Activated CD8-positive, alpha-beta T cell treated with anti-CD3 and anti-CD28 coated beads for 36 hours (primary cell): Measurements from ENCODE around the gene SCGB3A2. TPM values are rescaled to one million over a fixed set of nuclear protein-coding genes. Genes with fewer than 3 reads are reported as not detected.

ENCODE experiments used
- ATAC-seq: fragments of 200-7000 bp; cut with Tn5 transposase; one replicate; pipeline ENCODE4 v1.10.0; 2021; ENCODE audit warnings: mild to moderate bottlenecking, moderate library complexity
- CTCF ChIA-PET: fragments of 350-600 bp; sonication (Branson Sonifier 250); formaldehyde crosslinking; loops from one replicate; lab custom pipeline; 2021; ENCODE audit warnings: antibody characterized with exemption; lab: Charles Lee
- POLR2A ChIA-PET: fragments of 350-600 bp; sonication (Branson Sonifier 250); formaldehyde crosslinking; loops from one replicate; lab custom pipeline; 2021; ENCODE audit warnings: antibody characterized with exemption; lab: Charles Lee
- DNase-seq: peaks from one replicate; pipeline ENCODE4 v3.0.0-alpha.2; 2020
- H3K27ac Mint-ChIP-seq: one replicate; pipeline ENCODE4 v1.8.0; 2021; ENCODE audit warnings: mild to moderate bottlenecking, mixed read lengths
- H3K27me3 Mint-ChIP-seq: one replicate; pipeline ENCODE4 v1.8.0; 2021; ENCODE audit warnings: mixed read lengths
- H3K36me3 Mint-ChIP-seq: one replicate; pipeline ENCODE4 v1.8.0; 2021; ENCODE audit warnings: low read depth, mixed read lengths
- H3K4me1 Mint-ChIP-seq: one replicate; pipeline ENCODE4 v1.8.0; 2021; ENCODE audit warnings: low read depth, mixed read lengths
- H3K4me3 Mint-ChIP-seq: one replicate; pipeline ENCODE4 v1.8.0; 2021; ENCODE audit warnings: mild to moderate bottlenecking, moderate library complexity, mixed read lengths
- H3K9me3 Mint-ChIP-seq: one replicate; pipeline ENCODE4 v1.8.0; 2021; ENCODE audit warnings: mixed read lengths
- intact Hi-C: fragments of 100-400 bp; cut with micrococcal nuclease; formaldehyde crosslinking; loops from one replicate; pipeline ENCODE4 v1.10.0; 2022
- total RNA-seq, 2 experiments: library from RNA; stranded (reverse); gene quantifications; one replicate each; pipeline ENCODE4 v1.2.3, GENCODE V29; 2021
- TF ChIP-seq, protein P1 (sequence below): fragments of 200-600 bp; IDR thresholded peaks from one replicate; pipeline ENCODE4 v1.8.0; 2022; ENCODE audit warnings: antibody characterized with exemption, mild to moderate bottlenecking

The SCGB3A2 gene
- total RNA-seq, 2 experiments from 2014 or later, result not detected

GRCh38 chr5:147836439-147836838, 42.1 kb upstream of the SCGB3A2 start:
- peaks cover 2% of the 10 kb centered on the region for H3K27me3 Mint-ChIP-seq
- CTCF ChIA-PET, result interaction anchor here (1.3 kb wide), 1 partner anchor 13 kb away, joined by 8 read pairs; no protein-coding TSS in a partner anchor
- ATAC-seq, result no peak

GRCh38 chr5:147842869-147843268, 35.6 kb upstream of the SCGB3A2 start:
- DNase-seq, result no peak
- ChIA-PET CTCF (interaction anchor here (0.9 to 1.3 kb wide), 2 partner anchors 15 to 20 kb away, joined by 3 to 4 read pairs; no protein-coding TSS in a partner anchor), POLR2A (no interaction called here)
- no peak overlapping the region for H3K27ac Mint-ChIP-seq
- H3K4me1 Mint-ChIP-seq, result no peaks in the 10 kb centered on the region
- H3K36me3 Mint-ChIP-seq, result no peaks in the 10 kb centered on the region
- H3K9me3 Mint-ChIP-seq, result no peaks in the 10 kb centered on the region
- H3K4me3 Mint-ChIP-seq, result no peak overlapping the region
- TF ChIP-seq, protein P1, sequence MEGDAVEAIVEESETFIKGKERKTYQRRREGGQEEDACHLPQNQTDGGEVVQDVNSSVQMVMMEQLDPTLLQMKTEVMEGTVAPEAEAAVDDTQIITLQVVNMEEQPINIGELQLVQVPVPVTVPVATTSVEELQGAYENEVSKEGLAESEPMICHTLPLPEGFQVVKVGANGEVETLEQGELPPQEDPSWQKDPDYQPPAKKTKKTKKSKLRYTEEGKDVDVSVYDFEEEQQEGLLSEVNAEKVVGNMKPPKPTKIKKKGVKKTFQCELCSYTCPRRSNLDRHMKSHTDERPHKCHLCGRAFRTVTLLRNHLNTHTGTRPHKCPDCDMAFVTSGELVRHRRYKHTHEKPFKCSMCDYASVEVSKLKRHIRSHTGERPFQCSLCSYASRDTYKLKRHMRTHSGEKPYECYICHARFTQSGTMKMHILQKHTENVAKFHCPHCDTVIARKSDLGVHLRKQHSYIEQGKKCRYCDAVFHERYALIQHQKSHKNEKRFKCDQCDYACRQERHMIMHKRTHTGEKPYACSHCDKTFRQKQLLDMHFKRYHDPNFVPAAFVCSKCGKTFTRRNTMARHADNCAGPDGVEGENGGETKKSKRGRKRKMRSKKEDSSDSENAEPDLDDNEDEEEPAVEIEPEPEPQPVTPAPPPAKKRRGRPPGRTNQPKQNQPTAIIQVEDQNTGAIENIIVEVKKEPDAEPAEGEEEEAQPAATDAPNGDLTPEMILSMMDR, result no peak
- peaks cover 11% of the 10 kb centered on the region for H3K27me3 Mint-ChIP-seq
- intact Hi-C loops, result no loop called here
- no peak for ATAC-seq

More at GRCh38 chr5:147836439-147836838, 42.1 kb upstream of the SCGB3A2 start:
- POLR2A ChIA-PET, result no interaction called here
- H3K36me3 Mint-ChIP-seq, result no peaks in the 10 kb centered on the region
- no peaks in the 10 kb centered on the region for H3K9me3 Mint-ChIP-seq
- intact Hi-C loops, result no loop called here
- H3K27ac Mint-ChIP-seq, result no peak overlapping the region
- no peak for DNase-seq
- H3K4me3 Mint-ChIP-seq, result no peak overlapping the region
- TF ChIP-seq, protein P1, result no peak
- no peaks in the 10 kb centered on the region for H3K4me1 Mint-ChIP-seq

DNA sequence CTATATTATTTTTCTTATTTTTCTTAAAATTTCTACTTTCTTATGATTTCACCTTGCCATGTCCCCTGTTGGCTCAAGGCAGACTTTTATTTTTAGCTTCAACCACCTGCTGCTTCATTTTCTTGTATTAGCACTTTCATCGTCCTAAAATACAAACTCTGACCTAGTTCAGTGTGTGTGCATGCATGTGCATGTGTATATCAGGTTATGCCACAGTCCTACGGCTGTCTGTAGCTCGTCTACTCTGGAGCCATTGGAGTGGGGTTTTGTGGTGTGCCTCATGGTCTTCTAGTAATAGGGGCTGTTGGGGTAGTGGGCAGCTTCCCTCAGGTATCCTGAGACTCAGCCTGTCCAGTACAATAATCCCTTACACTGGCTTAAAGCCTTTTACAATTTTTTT, 33.7 kb upstream of the SCGB3A2 start:
- Mint-ChIP-seq H3K4me1 (no peaks in the 10 kb centered on the region), H3K4me3 (no peak overlapping the region), H3K36me3 (no peaks in the 10 kb centered on the region), H3K27ac (no peak overlapping the region), H3K27me3 (peaks cover 18% of the 10 kb centered on the region), H3K9me3 (no peaks in the 10 kb centered on the region)
- TF ChIP-seq, protein P1, result no peak
- ChIA-PET CTCF (interaction anchor here (1.2 to 2.0 kb wide), 2 partner anchors 12 to 224 kb away, joined by 3 to 10 read pairs; no protein-coding TSS in a partner anchor), POLR2A (no interaction called here)
- DNase-seq (no peak), ATAC-seq (no peak)
- intact Hi-C loops, result no loop called here

- POLR2A ChIA-PET, result no interaction called here
- no peak overlapping the region for H3K27ac Mint-ChIP-seq
- H3K36me3 Mint-ChIP-seq, result no peaks in the 10 kb centered on the region
- CTCF ChIA-PET, result interaction anchor here (2.0 kb wide), 1 partner anchor 12 kb away, joined by 10 read pairs; no protein-coding TSS in a partner anchor
- ATAC-seq, result no peak
- no peaks in the 10 kb centered on the region for H3K9me3 Mint-ChIP-seq
- H3K4me1 Mint-ChIP-seq, result no peaks in the 10 kb centered on the region
- no peak overlapping the region for H3K4me3 Mint-ChIP-seq
- intact Hi-C loops, result no loop called here
- TF ChIP-seq, protein P1, result no peak
- H3K27me3 Mint-ChIP-seq, result peaks cover 18% of the 10 kb centered on the region
- DNase-seq, result no peak
These were observed 32.9 kb upstream of the SCGB3A2 start for GRCh38 chr5:147845618-147846017.

GRCh38 chr5:147849226-147849625, 29.3 kb upstream of the SCGB3A2 start:
- Mint-ChIP-seq H3K27me3 (peaks cover 20% of the 10 kb centered on the region), H3K27ac (no peak overlapping the region), H3K9me3 (no peaks in the 10 kb centered on the region), H3K4me1 (no peaks in the 10 kb centered on the region), H3K4me3 (no peak overlapping the region), H3K36me3 (no peaks in the 10 kb centered on the region)
- ATAC-seq (no peak), DNase-seq (no peak)
- ChIA-PET CTCF (no interaction called here), POLR2A (no interaction called here)
- TF ChIP-seq, protein P1, result no peak
- intact Hi-C loops, result no loop called here
